Large intestine (tissue), 3 donors: ENCODE data around the gene VPS8. TPM values are rescaled to one million over a fixed set of nuclear protein-coding genes. Genes with fewer than 3 reads are reported as not detected.
A peak's percentile ranks its signal among the peaks of the same experiment; 100 is the strongest.
"Not testable (repeated sequence)": the region's sequence is repeated elsewhere in the genome, so short reads cannot be mapped to it uniquely, and the experiment has no call there.

Experiments used
- DNase-seq, 2 donors: peaks; one replicate each; pipeline versions ENCODE4 v3.0.0 to v3.0.0-alpha.2; 2013
- H3K27ac ChIP-seq: one replicate; pipeline ENCODE4 v1.5.1; 2013; ENCODE audit warnings: low read length
- H3K27me3 ChIP-seq: 2 replicates; pipeline ENCODE4 v1.6.1; 2013; ENCODE audit warnings: low read length; ENCODE audit not compliant: control insufficient read depth, insufficient read depth
- H3K36me3 ChIP-seq: 2 replicates; pipeline ENCODE4 v1.6.1; 2013; ENCODE audit warnings: low read length; ENCODE audit not compliant: control insufficient read depth, insufficient read depth
- H3K4me1 ChIP-seq: one replicate; pipeline ENCODE4 v1.6.1; 2013; ENCODE audit warnings: low read length; ENCODE audit not compliant: control insufficient read depth, insufficient read depth
- H3K4me3 ChIP-seq: one replicate; pipeline ENCODE4 v1.5.1; 2013; ENCODE audit warnings: low read length
- H3K9me3 ChIP-seq: one replicate; pipeline ENCODE4 v1.6.1; 2013; ENCODE audit warnings: mild to moderate bottlenecking, low read depth, low read length, moderate library complexity; ENCODE audit not compliant: control insufficient read depth
- WGBS: methylation state at CpG from one replicate; pipeline ENCODE4 v1.1.5; 2013; ENCODE audit warnings: low lambda C conversion rate; ENCODE audit not compliant: insufficient coverage; 5-methylcytosine and 5-hydroxymethylcytosine counted together
- polyA plus RNA-seq: library from polyadenylated mRNA; unstranded; fragments of 120-200 nt; gene quantifications from one replicate; pipeline ENCODE4 v1.2.1, GENCODE V29; 2013

The VPS8 gene
- polyA plus RNA-seq, 1 donor, result 36.2 TPM

- Histone ChIP-seq H3K9me3 (no peaks in the 10 kb centered on the region), H3K4me1 (no peaks in the 10 kb centered on the region), H3K36me3 (no peaks in the 10 kb centered on the region), H3K4me3 (no peak overlapping the region), H3K27ac (no peak overlapping the region), H3K27me3 (no peaks in the 10 kb centered on the region)
- WGBS, result no CpG with 5 or more reads among the region's 1 CpG
- DNase-seq, result no peak
Observed at GRCh38 chr3:184894051-184894450, 82.1 kb downstream of the VPS8 start.

GRCh38 chr3:184895350-184895749 is 83.4 kb downstream of the VPS8 start:
- no peak overlapping the region for H3K27ac ChIP-seq
- peaks cover 2% of the 10 kb centered on the region for H3K36me3 ChIP-seq
- H3K27me3 ChIP-seq, result no peaks in the 10 kb centered on the region
- H3K9me3 ChIP-seq, result no peaks in the 10 kb centered on the region
- DNase-seq, result no peak
- 100% methylated on average over 1 of the region's 4 CpGs for WGBS
- no peak overlapping the region for H3K4me3 ChIP-seq
- H3K4me1 ChIP-seq, result no peaks in the 10 kb centered on the region

GRCh38 chr3:184896336-184896735 is 84.4 kb downstream of the VPS8 start:
- no peaks in the 10 kb centered on the region for H3K9me3 ChIP-seq
- H3K4me3 ChIP-seq, result no peak overlapping the region
- DNase-seq, result no peak
- H3K36me3 ChIP-seq, result peaks cover 2% of the 10 kb centered on the region
- no peaks in the 10 kb centered on the region for H3K4me1 ChIP-seq
- no peak overlapping the region for H3K27ac ChIP-seq
- no peaks in the 10 kb centered on the region for H3K27me3 ChIP-seq
- WGBS, result 79% methylated on average over 2 of the region's 2 CpGs

- no peak overlapping the region for H3K4me3 ChIP-seq
- 100% methylated on average over 2 of the region's 5 CpGs for WGBS
- peaks cover 2% of the 10 kb centered on the region for H3K36me3 ChIP-seq
- H3K4me1 ChIP-seq, result no peaks in the 10 kb centered on the region
- DNase-seq, result no peak
- H3K27me3 ChIP-seq, result no peaks in the 10 kb centered on the region
- H3K27ac ChIP-seq, result no peak overlapping the region
- no peaks in the 10 kb centered on the region for H3K9me3 ChIP-seq
Observed at GRCh38 chr3:184899953-184900595, 88.1 kb downstream of the VPS8 start.

- H3K27me3 ChIP-seq, H3K9me3 ChIP-seq, H3K27ac ChIP-seq, H3K4me3 ChIP-seq, H3K36me3 ChIP-seq, DNase-seq: not testable (repeated sequence)
- H3K4me1 ChIP-seq, result peaks cover 10% of the 10 kb centered on the region
- WGBS, result no CpG with 5 or more reads among the region's 4 CpGs
Observed at GRCh38 chr3:184907031-184907430, 95.1 kb downstream of the VPS8 start.

DNA sequence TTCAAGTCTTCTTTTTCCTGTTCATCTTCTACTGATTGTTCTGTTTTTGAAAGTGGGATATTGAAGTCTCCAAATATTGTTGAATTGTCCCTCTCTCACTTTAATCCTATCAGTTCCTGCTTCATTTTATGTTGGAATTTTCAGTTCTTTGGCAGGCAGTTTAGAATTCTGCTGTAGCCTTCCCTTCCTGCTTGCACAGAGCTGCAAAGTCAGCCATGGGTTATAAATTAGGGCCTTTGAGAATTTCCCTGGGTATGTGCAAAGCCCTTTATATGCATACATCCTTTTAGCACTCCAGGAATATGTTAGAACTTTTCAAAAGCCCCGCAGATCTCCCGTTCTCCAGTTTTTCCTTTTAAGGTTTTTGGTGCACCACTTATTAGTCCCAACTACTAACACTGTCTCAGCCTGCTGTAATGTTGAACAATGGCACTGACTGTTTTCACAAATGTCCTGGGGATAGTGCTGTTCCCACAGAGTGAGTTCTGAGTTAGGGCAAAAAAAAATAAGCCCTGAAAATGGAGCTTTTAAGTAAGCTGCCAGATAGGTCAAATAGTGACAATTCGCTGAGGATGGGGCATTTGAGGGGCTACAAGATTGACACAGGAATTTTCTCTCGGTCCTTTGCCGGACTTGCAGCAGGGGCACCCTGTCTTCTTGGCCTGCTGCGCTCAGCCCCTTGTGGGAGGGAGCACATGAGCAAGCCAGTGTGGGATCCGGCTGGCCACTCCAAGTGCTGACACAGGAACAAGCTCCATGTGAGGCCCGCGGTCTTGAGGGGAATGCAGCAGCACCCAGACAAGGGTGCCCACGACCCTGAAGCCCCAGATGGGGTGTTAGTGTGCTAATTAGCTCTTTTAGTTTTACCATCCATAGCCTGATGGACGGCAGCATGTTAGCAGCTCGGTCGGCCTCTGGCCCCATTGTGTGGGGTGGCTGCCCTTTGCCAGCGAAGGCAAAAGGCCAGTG is 96.0 kb downstream of the VPS8 start:
- WGBS, result no CpG with 5 or more reads among the region's 14 CpGs
- Histone ChIP-seq H3K4me3 (no peak overlapping the region), H3K27me3 (no peaks in the 10 kb centered on the region), H3K9me3 (no peaks in the 10 kb centered on the region), H3K27ac (no peak overlapping the region), H3K36me3 (no peaks in the 10 kb centered on the region), H3K4me1 (peaks cover 16% of the 10 kb centered on the region)
- no peak for DNase-seq

DNA sequence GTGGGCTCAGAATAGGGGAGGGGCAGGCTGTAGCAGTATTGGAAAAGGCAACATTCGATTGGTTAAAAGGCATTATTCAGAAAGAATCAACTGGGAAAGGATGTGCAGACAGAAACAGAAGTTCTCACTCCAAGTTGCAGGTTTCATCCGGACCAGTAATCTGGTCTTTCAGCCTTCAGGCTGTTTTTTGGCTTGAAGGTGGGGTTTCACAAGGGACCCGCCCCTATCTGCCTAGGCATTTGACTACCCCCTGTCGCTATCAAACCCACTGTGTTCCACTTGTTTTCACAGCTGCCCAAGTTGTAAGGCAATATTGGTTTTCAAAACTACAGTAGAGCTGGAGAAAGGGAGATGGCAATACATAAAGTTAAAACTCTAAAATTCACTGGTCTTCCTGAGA is 96.9 kb downstream of the VPS8 start:
- Histone ChIP-seq H3K4me1 (peaks cover 16% of the 10 kb centered on the region), H3K27me3 (no peaks in the 10 kb centered on the region), H3K27ac (no peak overlapping the region), H3K4me3 (no peak overlapping the region), H3K36me3 (no peaks in the 10 kb centered on the region), H3K9me3 (no peaks in the 10 kb centered on the region)
- DNase-seq, result no peak
- no CpG with 5 or more reads among the region's 4 CpGs for WGBS

- Histone ChIP-seq H3K4me1 (peaks cover 16% of the 10 kb centered on the region), H3K36me3 (peaks cover 4% of the 10 kb centered on the region), H3K9me3 (no peaks in the 10 kb centered on the region), H3K27me3 (no peaks in the 10 kb centered on the region), H3K4me3 (no peak overlapping the region), H3K27ac (peak overlapping the region; percentile 51)
- DNase-seq, result peak; percentile 62 to 86
- WGBS, result 38% methylated on average over 3 of the region's 6 CpGs
Observed at GRCh38 chr3:184910664-184911063, 98.7 kb downstream of the VPS8 start.

- Histone ChIP-seq H3K27ac (peak overlapping the region; percentile 51), H3K4me3 (no peak overlapping the region), H3K4me1 (peaks cover 16% of the 10 kb centered on the region), H3K9me3 (no peaks in the 10 kb centered on the region), H3K36me3 (peaks cover 9% of the 10 kb centered on the region), H3K27me3 (no peaks in the 10 kb centered on the region)
- WGBS, result 21% methylated on average over 3 of the region's 4 CpGs
- peak in 1 of 2 donors; percentile 39 for DNase-seq
Observed at GRCh38 chr3:184911570-184911969, 99.6 kb downstream of the VPS8 start.

- Histone ChIP-seq H3K4me1 (peaks cover 16% of the 10 kb centered on the region), H3K9me3 (no peaks in the 10 kb centered on the region), H3K27ac (no peak overlapping the region), H3K27me3 (no peaks in the 10 kb centered on the region), H3K4me3 (no peak overlapping the region), H3K36me3 (peaks cover 13% of the 10 kb centered on the region)
- peak in 1 of 2 donors; percentile 9 for DNase-seq
- WGBS, result 86% methylated on average over 1 of the region's 7 CpGs
Observed at GRCh38 chr3:184912163-184912562, 100.2 kb downstream of the VPS8 start.
